Stimulated activated naive CD4-positive, alpha-beta T cell treated with Interleukin-2 at 50 U/mL for 16 hours (primary cell): ENCODE data around the gene CXCL5.
"Not testable (repeated sequence)": the region's sequence is repeated elsewhere in the genome, so short reads cannot be mapped to it uniquely, and the experiment has no call there.

ENCODE experiments used
- DNase-seq: peaks from one replicate; lab custom pipeline; 2025; lab: John Stamatoyannopoulos, UW

CXCL5 gene

GRCh38 chr4:74015126-74015780, 16.8 kb upstream of the CXCL5 start:
- no peak for DNase-seq

- DNase-seq: no peak
Observed at GRCh38 chr4:74014332-74014731, 15.9 kb upstream of the CXCL5 start.

DNA sequence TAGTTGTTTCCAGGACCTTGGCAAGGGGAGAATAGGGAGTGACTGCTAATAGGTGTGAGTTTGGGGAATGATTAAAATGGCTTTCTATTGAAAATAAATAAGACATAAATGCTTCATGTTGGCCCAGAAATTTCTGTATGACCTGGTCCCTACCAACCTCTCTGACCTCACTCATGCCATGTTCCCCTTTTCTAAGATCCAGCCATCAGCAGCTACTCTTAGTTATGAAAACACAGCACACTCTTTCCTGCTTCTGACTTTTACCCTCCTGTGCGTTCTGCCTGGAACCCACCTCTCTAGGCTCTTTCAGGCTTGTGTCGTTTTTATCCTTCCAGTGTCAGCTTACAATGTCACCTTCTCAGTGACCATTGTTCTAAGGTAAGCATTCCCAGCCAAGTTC, 14.8 kb upstream of the CXCL5 start:
- DNase-seq: no peak

DNA sequence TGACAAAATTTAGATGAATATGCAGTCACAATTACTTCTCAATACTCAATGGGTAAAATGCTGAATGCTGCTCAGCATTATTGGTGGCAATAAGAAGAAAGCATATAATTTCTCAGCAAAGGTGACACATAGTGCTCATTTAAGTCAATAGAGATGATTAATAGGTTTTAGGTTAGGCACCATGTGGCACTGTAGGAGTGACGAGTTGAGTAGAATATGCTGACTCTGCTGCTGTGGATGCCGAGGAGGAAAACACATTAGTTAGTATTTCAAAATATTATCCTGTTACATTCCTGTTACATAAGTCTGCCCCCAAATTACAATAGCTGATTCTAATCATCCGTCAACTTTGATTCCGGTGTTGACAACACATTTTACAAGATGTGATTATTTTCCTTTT, 13.7 kb upstream of the CXCL5 start:
- no peak for DNase-seq

GRCh38 chr4:74009307-74009706, 10.8 kb upstream of the CXCL5 start:
- DNase-seq: no peak

DNA sequence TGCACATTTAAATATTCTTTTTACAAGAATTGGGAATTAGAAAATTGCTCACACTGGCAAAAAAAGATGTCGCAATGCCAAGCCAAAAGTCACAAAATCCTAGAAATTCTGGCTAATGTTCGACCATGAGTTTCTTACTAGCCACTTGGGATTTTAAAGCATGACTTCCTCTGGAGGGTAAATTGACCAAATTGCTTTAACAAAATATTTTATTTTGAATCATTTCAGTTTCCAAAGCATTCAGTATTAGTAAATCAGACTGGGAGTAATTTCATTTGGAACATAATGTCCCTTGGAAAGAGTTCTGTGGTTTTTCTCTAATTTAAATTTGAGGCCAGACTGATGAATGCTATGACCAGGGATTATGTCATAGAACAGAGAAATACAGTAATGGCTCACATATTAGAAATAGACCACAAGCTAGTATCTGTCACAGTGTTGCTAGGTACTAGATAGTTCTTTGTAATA, 7.6 kb upstream of the CXCL5 start:
- no peak for DNase-seq

DNA sequence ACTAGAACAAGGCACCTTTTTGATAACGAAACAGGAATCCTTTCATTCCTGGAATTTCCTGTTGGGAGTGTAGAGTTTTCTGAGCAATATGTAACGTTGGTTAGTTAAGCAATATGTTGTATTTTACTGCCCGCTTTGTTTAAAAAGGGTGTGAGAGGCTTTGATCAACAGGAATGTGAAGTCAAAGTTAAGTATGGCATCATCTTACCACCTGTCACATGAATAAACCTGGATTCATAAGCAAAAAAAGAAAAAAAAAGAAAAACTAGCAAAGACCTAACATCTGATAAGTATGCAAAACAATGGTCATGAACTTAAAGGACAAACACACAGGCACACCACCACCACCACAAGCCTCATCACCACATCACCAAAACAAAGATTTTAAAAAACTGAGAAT, 7.1 kb upstream of the CXCL5 start:
- no peak for DNase-seq

DNA sequence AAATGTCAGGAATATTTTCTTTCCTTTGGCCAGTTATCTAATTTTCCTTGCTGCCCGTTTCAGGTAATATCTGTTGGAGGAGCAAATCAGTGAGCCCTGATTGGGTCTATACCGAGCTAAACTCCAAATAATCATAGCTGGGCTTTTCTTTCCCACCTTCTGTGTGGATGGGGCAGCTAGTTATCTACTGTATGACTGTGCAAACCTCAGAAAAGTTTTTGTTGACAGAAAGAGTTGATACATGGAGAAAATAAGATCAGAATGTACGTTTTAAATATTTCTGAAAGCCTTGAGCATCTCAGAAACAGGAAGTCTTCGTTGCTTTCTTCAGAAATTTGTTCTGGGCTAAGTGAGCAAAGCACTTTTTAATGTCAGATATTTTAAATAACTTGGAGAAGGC, 6.2 kb upstream of the CXCL5 start:
- no peak for DNase-seq

GRCh38 chr4:74000301-74000700, 1.8 kb upstream of the CXCL5 start:
- DNase-seq: no peak

DNA sequence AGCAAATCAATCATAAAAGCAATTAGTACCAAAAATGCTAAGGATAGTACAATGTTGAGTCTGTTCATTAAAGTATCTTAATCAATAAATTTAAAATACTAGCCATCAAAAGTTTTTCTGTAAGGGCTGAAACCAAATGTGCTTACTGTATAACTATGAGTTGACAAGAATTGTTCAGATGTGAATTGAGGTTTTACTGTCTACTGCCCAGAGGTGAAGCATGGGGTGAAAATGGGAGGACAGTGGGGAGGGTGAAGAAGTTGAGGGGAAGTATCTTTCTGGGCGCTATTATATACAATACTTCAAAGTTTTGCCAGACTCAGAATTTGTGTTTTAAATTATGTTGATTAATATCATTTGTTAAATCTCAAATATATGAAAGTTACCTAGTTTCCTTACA, 6.4 kb downstream of the CXCL5 start:
- DNase-seq: no peak

GRCh38 chr4:73991742-73992000, 6.8 kb downstream of the CXCL5 start:
- no peak for DNase-seq

DNA sequence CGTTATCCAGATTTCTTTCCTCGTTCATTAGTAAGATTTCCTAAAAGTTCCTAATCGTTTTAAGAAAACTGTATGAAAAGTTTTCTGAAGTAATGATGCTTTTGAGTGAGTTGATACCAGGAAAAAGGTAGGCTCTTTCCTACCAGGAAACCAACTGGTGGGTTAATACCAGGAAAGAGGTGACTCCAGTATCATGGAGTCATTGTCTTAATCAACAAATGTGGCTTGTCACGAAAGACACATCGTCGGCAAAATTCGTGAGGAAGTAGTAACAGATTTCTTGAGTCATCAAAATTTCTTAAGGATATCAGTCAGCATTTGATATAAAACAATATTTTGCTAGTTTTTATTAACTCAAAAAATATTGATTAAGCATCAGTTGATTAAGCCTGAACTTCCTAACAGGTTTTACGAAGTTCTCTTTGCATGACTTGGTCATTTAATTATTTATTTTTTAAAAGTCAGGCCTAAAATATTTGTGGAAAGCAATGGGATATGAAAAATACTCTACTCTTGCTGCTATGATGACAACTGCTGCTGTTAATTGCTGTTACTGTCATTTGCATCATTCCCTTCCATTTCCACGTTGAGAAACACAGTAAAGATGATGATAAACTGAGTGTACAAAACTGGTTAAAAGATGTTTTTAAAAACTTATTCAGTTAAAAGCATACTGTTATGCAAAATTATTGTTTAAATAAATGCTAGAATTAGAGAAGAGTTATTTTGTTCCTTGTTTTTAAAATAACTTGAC, 7.3 kb downstream of the CXCL5 start:
- DNase-seq: no peak

- no peak for DNase-seq
Observed at GRCh38 chr4:73989928-73990327, 8.5 kb downstream of the CXCL5 start.

DNA sequence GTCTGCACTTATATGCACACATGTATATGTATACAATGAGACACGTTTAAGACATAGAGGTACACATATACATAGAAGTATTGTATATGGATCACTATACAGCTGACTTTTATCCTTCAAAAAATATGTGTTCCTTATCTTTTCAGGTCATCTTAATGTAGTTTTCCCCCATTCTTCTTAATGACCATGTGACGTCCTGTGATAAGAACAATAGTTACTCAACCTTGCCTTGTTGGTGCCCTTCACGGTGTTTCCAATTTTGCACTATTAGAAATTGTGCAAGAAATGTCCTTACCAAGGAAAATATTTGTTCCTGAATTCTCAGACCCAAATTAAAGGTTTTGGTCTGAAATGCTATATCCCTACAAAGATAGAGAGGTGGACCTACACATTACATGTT, 9.4 kb downstream of the CXCL5 start:
- no peak for DNase-seq

DNA sequence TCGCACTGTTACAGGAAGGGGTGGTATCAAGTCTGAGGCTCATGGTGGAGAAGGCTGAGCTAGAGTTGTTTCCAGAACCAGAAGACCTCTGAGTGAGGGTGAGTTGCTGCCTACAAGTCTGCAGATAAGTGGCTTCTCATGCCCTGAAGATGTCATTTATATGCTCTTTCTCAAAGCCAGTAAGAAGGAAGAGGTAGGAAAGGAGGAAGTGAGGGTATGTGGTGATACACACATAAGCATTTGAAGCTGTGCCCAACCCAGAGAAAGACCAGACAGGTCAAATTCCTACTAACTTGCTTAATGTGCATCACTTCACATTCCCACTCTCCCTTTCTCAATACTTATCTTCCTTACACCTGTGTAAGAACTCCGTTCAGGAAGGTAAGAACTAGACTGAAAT, 10.4 kb downstream of the CXCL5 start, which contains the start of gene PPBP:
TSS of gene PPBP (minus strand) at position 130 of the 400 bp plus-strand sequence. CDS start at position 43, 87 bp downstream.
- DNase-seq: no peak

- DNase-seq: no peak
Observed at GRCh38 chr4:73985528-73985852, 13.0 kb downstream of the CXCL5 start.

- DNase-seq: no peak
Observed at GRCh38 chr4:73984736-73985527, 13.5 kb downstream of the CXCL5 start.

GRCh38 chr4:73981175-73981574, 17.3 kb downstream of the CXCL5 start:
- DNase-seq: not testable (repeated sequence)

GRCh38 chr4:73979407-73979957, 19.0 kb downstream of the CXCL5 start:
- DNase-seq: no peak

GRCh38 chr4:73978886-73979285, 19.6 kb downstream of the CXCL5 start:
- no peak for DNase-seq

DNA sequence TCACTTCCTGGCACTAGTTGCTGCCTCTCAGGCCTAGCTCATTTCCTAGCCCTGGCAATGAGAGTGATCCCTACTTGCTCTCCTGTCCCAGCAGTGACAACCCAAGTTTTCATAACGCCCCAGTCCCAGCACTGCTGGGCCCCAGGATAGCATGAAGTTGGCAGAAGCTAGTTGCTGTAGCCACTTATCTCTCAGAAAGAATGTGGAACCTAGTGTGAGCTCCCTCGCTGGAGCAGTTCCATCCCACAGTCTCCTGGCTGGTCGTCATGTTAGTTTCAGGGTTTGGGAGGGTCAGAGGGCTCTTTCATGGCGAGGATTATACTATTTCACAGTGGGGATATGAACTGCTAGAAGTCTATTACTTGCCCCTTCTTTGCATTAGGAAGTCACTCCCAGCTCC, 21.8 kb downstream of the CXCL5 start:
- no peak for DNase-seq

DNA sequence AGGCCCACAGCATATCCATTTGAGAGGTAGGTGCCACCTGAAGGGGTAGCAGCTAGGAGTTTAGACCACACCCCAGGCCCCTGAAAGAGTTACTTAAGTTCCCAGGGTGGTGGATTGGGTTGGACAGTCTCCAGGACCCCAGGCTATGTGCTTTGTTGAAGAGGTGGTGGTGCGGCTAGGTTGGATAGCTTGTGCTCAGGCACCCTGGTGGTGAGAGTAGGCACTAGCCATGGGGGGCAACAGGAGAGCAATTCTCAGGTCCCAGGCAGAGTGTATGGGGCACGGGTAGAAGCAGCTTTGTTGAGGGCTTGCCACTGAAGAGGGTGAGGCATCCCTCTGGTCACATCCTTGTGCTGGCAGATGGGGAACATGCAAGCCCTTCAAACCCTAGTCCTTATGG, 22.3 kb downstream of the CXCL5 start:
- DNase-seq: no peak

DNA sequence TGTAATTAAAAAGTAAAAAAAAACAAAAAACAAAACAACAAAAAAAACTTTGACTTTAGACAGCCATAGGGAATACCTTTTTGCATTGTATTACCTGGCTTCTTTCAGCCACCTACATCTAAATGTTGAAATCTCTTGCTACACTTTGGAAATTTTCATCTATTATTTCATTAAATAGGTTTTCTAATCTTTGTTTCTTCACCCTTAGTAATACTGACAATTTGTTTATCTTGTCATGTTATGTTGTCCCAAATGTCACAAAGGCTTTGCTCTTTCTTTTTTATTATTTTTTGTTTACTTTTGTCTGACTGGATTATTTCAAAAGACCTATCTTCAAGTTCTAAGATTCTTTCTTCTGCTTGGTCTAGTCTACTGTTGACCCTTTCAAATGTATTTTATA, 24.1 kb downstream of the CXCL5 start:
- no peak for DNase-seq
